GM12892 (cell line): ENCODE results near the gene CNOT10. TPM values are rescaled to one million over a fixed set of nuclear protein-coding genes. Genes with fewer than 3 reads are reported as not detected.
"Not testable (repeated sequence)": the region's sequence is repeated elsewhere in the genome, so short reads cannot be mapped to it uniquely, and the experiment has no call there.

Experiments
- DNase-seq: peaks from one replicate; pipeline ENCODE4 v3.0.0; 2011; ENCODE audit not compliant: insufficient read length
- FAIRE-seq: peaks from 2 replicates; lab custom pipeline; 2011; peaks lifted over from hg19 to GRCh38; lab: Jason Lieb, UNC
- POLR2A ChIP-seq: IDR thresholded peaks from 2 replicates; pipeline ENCODE4 v1.6.1; 2011; ENCODE audit warnings: low read depth, low read length, control low read depth
- POLR2AphosphoS5 ChIP-seq: IDR thresholded peaks from 2 replicates; pipeline ENCODE4 v1.6.1; 2011; ENCODE audit warnings: low read depth, low read length, control low read depth
- TAF1 ChIP-seq: IDR thresholded peaks from 2 replicates; pipeline ENCODE4 v1.6.1; 2011; ENCODE audit warnings: low read depth, mild to moderate bottlenecking, control low read depth, low read length, borderline replicate concordance
- polyA plus RNA-seq: library from polyadenylated mRNA; unstranded; fragments of >200 nt; gene quantifications from one replicate; pipeline ENCODE4 v1.2.1, GENCODE V29; 2012; ENCODE audit warnings: missing spikeins, inconsistent platforms; ENCODE audit not compliant: missing spikeins

The CNOT10 gene
- polyA plus RNA-seq = 29.5 TPM

GRCh38 chr3:32684800-32685542 lies at the start of gene CNOT10:
Gene CNOT10 (plus strand): TSS chr3:32685188. CDS start chr3:32685461, 273 bp downstream.
- FAIRE-seq (peak; percentile 99), DNase-seq (peak; percentile 81)
- TF ChIP-seq POLR2AphosphoS5 (no peak; the same call in none of the 2 replicates), POLR2A (peak; percentile 71), TAF1 (no peak; the same call in 1 of the 2 replicates)

GRCh38 chr3:32640939-32641338 lies 44.0 kb upstream of the CNOT10 start:
- DNase-seq = no peak
- FAIRE-seq = no peak
- no peak for TF ChIP-seq POLR2AphosphoS5
- TF ChIP-seq TAF1 = no peak
- TF ChIP-seq POLR2A = no peak

GRCh38 chr3:32641356-32641755 lies 43.6 kb upstream of the CNOT10 start:
- FAIRE-seq (no peak), DNase-seq (no peak)
- TF ChIP-seq TAF1 = no peak
- TF ChIP-seq POLR2A = no peak
- TF ChIP-seq POLR2AphosphoS5 = no peak

GRCh38 chr3:32643354-32643753 lies 41.6 kb upstream of the CNOT10 start:
- FAIRE-seq (no peak), DNase-seq (no peak)
- TF ChIP-seq POLR2AphosphoS5 = no peak
- no peak for TF ChIP-seq TAF1
- no peak for TF ChIP-seq POLR2A

GRCh38 chr3:32643816-32644215 lies 41.2 kb upstream of the CNOT10 start:
- no peak for TF ChIP-seq TAF1
- TF ChIP-seq POLR2AphosphoS5 = no peak
- TF ChIP-seq POLR2A = no peak
- FAIRE-seq (no peak), DNase-seq (no peak)

- DNase-seq = no peak
- TF ChIP-seq TAF1 (no peak), POLR2A (no peak), POLR2AphosphoS5 (no peak)
- FAIRE-seq = no peak
These were observed 40.6 kb upstream of the CNOT10 start for GRCh38 chr3:32644380-32644779.

- DNase-seq = no peak
- FAIRE-seq = no peak
- TF ChIP-seq POLR2AphosphoS5 = no peak
- TF ChIP-seq TAF1 = no peak
- no peak for TF ChIP-seq POLR2A
These were observed 38.2 kb upstream of the CNOT10 start for GRCh38 chr3:32646761-32647160.

GRCh38 chr3:32652337-32653100 lies 32.5 kb upstream of the CNOT10 start:
- not testable (repeated sequence) for FAIRE-seq, DNase-seq

- no peak for FAIRE-seq
- DNase-seq = no peak
- TF ChIP-seq POLR2A (no peak), POLR2AphosphoS5 (no peak), TAF1 (no peak)
These were observed 29.8 kb upstream of the CNOT10 start for GRCh38 chr3:32655167-32655566.

GRCh38 chr3:32660634-32661033 lies 24.4 kb upstream of the CNOT10 start:
- DNase-seq (no peak), FAIRE-seq (no peak)
- TF ChIP-seq TAF1 = no peak
- no peak for TF ChIP-seq POLR2A
- TF ChIP-seq POLR2AphosphoS5 = no peak

- no peak for FAIRE-seq
These were observed 22.3 kb upstream of the CNOT10 start for GRCh38 chr3:32662647-32663046.

GRCh38 chr3:32664630-32665075 lies 20.3 kb upstream of the CNOT10 start:
- not testable (repeated sequence) for DNase-seq, FAIRE-seq

More at GRCh38 chr3:32662647-32663046, 22.3 kb upstream of the CNOT10 start:
- no peak for DNase-seq
- TF ChIP-seq POLR2AphosphoS5 = no peak
- TF ChIP-seq TAF1 = no peak
- TF ChIP-seq POLR2A = no peak

GRCh38 chr3:32667072-32667582 lies 17.9 kb upstream of the CNOT10 start:
- DNase-seq (no peak), FAIRE-seq (no peak)
- TF ChIP-seq POLR2A (no peak), POLR2AphosphoS5 (no peak), TAF1 (no peak)

GRCh38 chr3:32669226-32669625 lies 15.8 kb upstream of the CNOT10 start:
- DNase-seq, FAIRE-seq: not testable (repeated sequence)

GRCh38 chr3:32673730-32674129 lies 11.3 kb upstream of the CNOT10 start:
- FAIRE-seq, DNase-seq: not testable (repeated sequence)
